Muscle layer of duodenum (tissue), 2 donors: Measurements from ENCODE around the gene FAM184A.
"Not testable (repeated sequence)": the region's sequence is repeated elsewhere in the genome, so short reads cannot be mapped to it uniquely, and the experiment has no call there.

Experiments used
- H3K27ac ChIP-seq: one replicate; pipeline ENCODE4 v1.7.0; 2013; ENCODE audit warnings: mild to moderate bottlenecking, low read length
- H3K27me3 ChIP-seq: one replicate; pipeline ENCODE4 v1.7.0; 2013; ENCODE audit warnings: low read depth, mild to moderate bottlenecking, control low read depth, low read length
- H3K36me3 ChIP-seq, 2 donors: one replicate each; pipeline ENCODE4 v1.7.0; 2013; ENCODE audit warnings: low read length in 2 of 2, control low read depth in 1 of 2, mild to moderate bottlenecking in 1 of 2; ENCODE audit not compliant: insufficient read depth in 2 of 2, control insufficient read depth in 1 of 2
- H3K4me1 ChIP-seq, 2 donors: one replicate each; pipeline ENCODE4 v1.7.0; 2013; ENCODE audit warnings: low read length in 2 of 2, mild to moderate bottlenecking in 2 of 2, control low read depth in 1 of 2, moderate library complexity in 1 of 2; ENCODE audit not compliant: insufficient read depth in 2 of 2, control insufficient read depth in 1 of 2
- H3K4me3 ChIP-seq, 2 donors: one replicate each; pipeline ENCODE4 v1.7.0; 2013; ENCODE audit warnings: low read length in 2 of 2, low read depth in 1 of 2, mild to moderate bottlenecking in 1 of 2
- H3K9me3 ChIP-seq, 2 donors: one replicate each; pipeline ENCODE4 v1.7.0; 2013; ENCODE audit warnings: low read length in 2 of 2, control low read depth in 1 of 2, mild to moderate bottlenecking in 1 of 2; ENCODE audit not compliant: control insufficient read depth in 1 of 2
- donor health status: healthy.

FAM184A gene, protein sequence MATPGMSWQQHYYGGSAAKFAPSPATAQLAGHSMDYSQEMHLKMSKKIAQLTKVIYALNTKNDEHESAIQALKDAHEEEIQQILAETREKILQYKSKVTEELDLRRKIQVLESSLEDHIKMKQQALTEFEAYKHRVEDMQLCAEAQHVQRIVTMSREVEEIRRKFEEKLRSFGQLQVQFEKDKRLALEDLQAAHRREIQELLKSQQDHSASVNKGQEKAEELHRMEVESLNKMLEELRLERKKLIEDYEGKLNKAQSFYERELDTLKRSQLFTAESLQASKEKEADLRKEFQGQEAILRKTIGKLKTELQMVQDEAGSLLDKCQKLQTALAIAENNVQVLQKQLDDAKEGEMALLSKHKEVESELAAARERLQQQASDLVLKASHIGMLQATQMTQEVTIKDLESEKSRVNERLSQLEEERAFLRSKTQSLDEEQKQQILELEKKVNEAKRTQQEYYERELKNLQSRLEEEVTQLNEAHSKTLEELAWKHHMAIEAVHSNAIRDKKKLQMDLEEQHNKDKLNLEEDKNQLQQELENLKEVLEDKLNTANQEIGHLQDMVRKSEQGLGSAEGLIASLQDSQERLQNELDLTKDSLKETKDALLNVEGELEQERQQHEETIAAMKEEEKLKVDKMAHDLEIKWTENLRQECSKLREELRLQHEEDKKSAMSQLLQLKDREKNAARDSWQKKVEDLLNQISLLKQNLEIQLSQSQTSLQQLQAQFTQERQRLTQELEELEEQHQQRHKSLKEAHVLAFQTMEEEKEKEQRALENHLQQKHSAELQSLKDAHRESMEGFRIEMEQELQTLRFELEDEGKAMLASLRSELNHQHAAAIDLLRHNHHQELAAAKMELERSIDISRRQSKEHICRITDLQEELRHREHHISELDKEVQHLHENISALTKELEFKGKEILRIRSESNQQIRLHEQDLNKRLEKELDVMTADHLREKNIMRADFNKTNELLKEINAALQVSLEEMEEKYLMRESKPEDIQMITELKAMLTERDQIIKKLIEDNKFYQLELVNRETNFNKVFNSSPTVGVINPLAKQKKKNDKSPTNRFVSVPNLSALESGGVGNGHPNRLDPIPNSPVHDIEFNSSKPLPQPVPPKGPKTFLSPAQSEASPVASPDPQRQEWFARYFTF

DNA sequence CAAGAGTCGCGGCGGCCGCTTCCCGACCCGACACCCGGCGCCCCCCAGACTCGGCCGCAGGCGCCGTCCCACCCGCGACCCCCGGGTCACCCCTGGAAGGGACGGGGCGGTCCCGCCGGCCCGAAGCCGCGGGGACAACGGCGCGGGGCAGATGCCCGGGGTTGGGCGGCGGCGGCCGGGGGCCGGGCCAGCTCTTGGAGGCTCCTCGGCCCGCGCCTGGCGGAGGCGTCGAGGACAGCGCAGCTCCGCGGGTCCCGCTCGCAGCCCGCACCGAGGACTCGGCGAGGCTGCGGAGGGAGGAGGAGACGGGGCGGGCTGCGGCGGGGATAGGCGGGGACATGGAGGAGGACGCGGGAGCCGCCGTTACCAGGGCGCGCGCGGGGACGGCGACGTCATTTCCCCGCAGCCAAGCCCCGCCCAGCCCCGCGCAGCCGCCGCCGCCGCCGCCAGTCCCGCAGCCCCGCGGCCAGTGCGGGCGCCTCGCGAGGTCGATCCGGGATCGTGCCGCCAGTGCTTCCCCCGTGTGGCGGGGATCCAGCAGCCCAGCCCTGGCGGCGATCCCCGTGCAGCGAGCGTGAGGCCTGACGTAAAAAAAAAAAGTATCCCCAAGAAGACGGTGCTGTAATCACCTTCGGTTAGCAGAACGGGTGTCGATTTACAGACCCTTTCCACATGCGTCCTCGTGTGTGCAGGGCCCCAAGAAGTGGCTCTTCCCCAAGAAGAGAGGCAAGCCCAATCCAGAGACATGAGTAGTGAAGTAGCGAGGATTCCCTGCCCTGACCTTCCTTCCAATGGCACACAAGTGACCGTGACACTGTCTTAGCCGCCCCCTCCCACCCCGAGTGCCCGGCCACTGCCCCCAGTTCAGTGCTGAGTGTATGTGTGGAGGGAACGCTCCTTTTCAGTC lies at the start of gene FAM184A:
Gene FAM184A, minus strand, starts transcription at position 289 of the 907 bp plus-strand sequence. CDS start 365 bp downstream, outside the sequence.
- no peaks in the 10 kb centered on the region for H3K9me3 ChIP-seq
- H3K27ac ChIP-seq: no peak within 1 kb of the TSS
- peaks cover 0 to 6% of the 10 kb centered on the region in 2 donors for H3K4me1 ChIP-seq
- no peaks in the 10 kb centered on the region for H3K36me3 ChIP-seq
- no peaks in the 10 kb centered on the region for H3K27me3 ChIP-seq
- H3K4me3 ChIP-seq: peak within 1 kb of the TSS; percentile 83 to 84

DNA sequence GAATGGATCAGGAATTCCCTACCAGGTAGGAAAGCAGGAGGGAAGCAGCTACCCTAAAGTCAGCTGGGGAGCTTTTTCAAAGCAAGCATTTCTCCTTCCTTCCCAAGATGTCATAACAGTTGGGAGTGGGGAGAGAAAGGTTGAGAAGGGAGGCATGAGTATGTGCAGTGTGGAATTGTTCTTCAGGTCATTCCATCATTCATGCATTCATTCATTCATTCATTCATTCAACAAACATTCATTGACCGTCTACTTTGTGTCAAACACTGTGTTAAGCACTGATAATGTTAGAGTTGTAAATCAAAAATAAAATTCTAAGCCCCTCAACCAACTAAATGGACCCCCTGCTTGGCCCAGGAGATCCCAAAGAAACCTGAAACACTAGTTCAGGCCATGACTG lies 49.2 kb upstream of the FAM184A start:
- no peak overlapping the region for H3K27ac ChIP-seq
- no peaks in the 10 kb centered on the region for H3K9me3 ChIP-seq
- H3K36me3 ChIP-seq: no peaks in the 10 kb centered on the region
- peaks cover 0 to 6% of the 10 kb centered on the region in 2 donors for H3K4me1 ChIP-seq
- no peaks in the 10 kb centered on the region for H3K27me3 ChIP-seq
- no peak overlapping the region for H3K4me3 ChIP-seq

DNA sequence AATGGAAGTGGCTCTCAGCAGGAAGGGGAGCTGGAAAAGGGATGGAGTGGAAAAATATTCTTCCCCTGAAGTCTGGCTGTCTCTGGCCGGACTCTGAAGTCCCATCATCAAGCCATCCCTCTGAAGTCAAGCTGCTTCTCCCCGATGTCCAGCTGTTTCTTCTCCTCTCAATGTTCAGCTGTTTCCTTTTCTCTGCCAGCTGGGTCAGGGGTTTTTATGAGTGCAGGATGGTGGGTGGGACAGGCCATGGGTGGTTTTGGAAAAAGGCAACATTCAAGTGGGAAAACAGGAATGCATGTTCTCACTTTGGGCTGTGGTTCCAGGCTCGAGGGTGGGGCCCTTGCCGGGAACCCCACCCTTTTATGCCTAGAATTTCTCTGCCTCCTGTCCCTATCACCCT lies 48.4 kb upstream of the FAM184A start:
- H3K9me3 ChIP-seq: no peaks in the 10 kb centered on the region
- no peaks in the 10 kb centered on the region for H3K36me3 ChIP-seq
- no peak overlapping the region for H3K4me3 ChIP-seq
- H3K27ac ChIP-seq: no peak overlapping the region
- H3K27me3 ChIP-seq: no peaks in the 10 kb centered on the region
- peaks cover 0 to 6% of the 10 kb centered on the region in 2 donors for H3K4me1 ChIP-seq

DNA sequence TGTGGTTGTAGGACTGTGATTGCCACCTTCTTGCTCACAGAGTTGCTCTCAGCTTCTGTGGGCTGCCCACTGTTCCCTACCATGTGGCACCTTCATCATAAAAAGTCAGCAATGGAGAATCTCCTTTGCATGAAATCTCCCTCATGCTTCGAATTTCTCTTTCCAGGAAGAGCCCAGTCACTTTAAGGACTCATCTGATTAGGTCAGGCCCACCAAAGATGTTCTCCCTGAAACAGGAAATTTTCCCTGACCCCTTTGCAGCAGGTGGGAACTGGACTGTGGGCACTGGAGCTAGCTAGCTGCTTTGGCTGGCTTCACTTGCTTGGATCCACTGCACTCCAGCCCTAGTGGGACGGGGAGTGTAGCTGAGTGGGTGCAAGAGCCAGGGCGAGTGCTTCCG lies 47.7 kb upstream of the FAM184A start:
- Histone ChIP-seq H3K4me3 (no peak overlapping the region), H3K9me3 (no peaks in the 10 kb centered on the region), H3K4me1 (peaks cover 0 to 6% of the 10 kb centered on the region in 2 donors), H3K27ac (no peak overlapping the region), H3K27me3 (no peaks in the 10 kb centered on the region), H3K36me3 (no peaks in the 10 kb centered on the region)

DNA sequence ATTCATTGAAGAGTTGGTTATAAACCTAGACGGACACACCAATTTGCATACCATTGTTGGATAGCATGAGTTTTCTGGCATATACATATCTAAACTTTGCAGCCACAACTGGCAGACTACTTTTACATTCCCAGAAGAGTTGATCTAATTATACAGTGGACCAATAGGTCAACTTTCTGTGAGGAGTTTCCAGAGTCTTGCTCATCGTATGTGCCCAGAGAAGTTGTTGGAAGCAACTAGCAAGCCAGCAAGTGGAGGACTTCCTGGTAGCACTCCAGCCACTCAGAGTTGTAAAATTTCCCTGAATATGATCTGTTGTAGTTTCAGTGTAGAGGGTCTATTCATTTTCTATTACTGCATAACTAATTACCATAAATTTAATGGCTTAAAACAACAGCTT lies 47.1 kb upstream of the FAM184A start:
- Histone ChIP-seq H3K4me1 (peaks cover 0 to 6% of the 10 kb centered on the region in 2 donors), H3K27ac (no peak overlapping the region), H3K4me3 (no peak overlapping the region), H3K9me3 (no peaks in the 10 kb centered on the region), H3K27me3 (no peaks in the 10 kb centered on the region), H3K36me3 (no peaks in the 10 kb centered on the region)

DNA sequence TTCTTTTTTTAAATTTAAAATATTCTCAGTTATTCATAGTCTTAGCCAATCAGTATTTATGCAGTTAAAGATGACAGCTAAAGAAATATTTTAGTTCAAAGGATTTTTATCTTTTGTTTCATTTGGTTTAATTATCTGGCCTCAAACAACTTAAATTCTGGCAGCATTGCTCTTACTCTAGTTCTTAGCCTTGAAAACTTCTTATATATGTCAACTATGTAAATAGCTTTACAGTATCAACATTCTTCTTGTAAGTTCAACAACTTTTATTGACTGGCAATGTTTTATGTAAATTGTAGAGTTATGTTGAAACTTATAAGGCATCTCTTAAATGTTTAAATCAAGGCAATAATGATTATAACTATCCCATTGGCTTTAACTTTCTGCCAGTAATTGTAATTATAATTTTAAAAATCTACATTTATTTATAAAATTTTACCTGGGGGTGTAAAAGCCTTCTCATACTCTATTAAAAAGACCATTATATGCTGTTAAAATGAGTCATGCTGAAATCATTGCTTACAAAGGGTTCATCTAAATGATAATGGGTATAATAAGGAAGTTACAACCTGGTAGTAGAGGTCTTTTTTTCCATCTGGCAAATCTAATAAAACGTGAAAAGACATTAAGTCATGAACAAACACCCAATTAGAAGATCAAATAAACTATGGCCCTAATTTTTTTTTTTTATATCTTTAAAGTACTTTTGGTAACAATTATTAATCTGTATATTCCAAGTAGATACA lies 45.8 kb upstream of the FAM184A start:
- no peaks in the 10 kb centered on the region for H3K36me3 ChIP-seq
- peaks cover 0 to 3% of the 10 kb centered on the region in 2 donors for H3K4me1 ChIP-seq
- H3K27ac ChIP-seq: no peak overlapping the region
- H3K9me3 ChIP-seq: no peaks in the 10 kb centered on the region
- no peaks in the 10 kb centered on the region for H3K27me3 ChIP-seq
- no peak overlapping the region for H3K4me3 ChIP-seq

DNA sequence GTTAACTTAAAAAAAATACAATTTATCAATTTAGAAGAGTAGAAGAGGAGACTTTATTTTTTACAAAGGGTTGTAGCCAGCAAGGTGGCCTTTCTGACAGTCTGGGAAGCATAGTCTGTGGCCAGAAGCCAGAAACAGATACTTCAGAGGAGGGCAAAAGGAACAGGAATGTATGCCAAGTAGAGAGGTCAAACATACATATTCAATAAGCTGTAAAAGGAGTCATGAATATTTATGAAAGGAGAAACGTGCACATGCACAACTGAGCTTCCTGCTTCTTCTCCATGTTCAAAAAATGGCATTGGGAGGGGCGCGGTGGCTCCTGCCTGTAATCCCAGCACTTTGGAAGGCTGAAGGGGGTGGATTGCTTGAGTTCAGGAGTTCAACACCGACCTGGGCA lies 43.9 kb upstream of the FAM184A start:
- no peaks in the 10 kb centered on the region for H3K4me1 ChIP-seq
- no peaks in the 10 kb centered on the region for H3K36me3 ChIP-seq
- H3K4me3 ChIP-seq: no peak overlapping the region
- no peak overlapping the region for H3K27ac ChIP-seq
- no peaks in the 10 kb centered on the region for H3K27me3 ChIP-seq
- H3K9me3 ChIP-seq: no peaks in the 10 kb centered on the region

DNA sequence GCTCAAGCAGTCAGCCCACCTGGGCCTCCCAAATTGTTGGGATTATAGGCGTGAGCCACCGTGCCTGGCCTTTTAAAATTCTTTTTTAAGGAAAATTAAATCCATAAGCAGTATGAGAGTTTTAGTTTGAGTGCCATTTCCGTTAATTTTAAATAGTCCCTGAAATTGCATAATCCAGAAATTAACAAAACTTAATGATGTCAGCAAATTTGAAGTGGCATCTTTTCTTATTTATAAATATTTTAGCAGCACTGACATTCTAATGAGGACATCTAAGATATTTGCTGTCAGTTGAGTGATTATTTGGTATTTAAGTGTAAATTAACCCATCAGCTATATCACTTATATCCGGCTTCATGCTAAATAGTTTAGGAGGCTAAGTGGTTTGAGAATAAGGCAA lies 42.9 kb upstream of the FAM184A start:
- Histone ChIP-seq H3K4me3 (no peak overlapping the region), H3K27ac (no peak overlapping the region), H3K36me3 (no peaks in the 10 kb centered on the region), H3K4me1 (no peaks in the 10 kb centered on the region), H3K9me3 (no peaks in the 10 kb centered on the region), H3K27me3 (no peaks in the 10 kb centered on the region)

DNA sequence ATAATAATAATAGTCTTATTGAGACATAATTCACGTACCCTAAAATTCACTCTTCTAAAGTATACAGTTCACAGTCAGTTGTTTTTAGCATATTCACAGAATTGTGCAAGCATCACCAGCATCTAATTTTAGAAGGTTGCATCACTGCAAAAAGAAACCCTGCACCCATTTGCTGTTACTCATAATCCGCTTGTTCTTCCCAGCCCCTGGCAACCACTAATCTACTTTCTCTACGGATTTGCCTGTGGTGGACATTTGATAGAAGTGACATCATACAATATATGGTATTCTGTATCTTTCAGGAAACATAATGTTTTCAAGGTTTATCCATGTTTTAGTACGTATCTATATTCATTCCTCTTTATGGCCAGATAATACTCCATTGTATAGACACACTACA lies 41.5 kb upstream of the FAM184A start:
- no peak overlapping the region for H3K4me3 ChIP-seq

DNA sequence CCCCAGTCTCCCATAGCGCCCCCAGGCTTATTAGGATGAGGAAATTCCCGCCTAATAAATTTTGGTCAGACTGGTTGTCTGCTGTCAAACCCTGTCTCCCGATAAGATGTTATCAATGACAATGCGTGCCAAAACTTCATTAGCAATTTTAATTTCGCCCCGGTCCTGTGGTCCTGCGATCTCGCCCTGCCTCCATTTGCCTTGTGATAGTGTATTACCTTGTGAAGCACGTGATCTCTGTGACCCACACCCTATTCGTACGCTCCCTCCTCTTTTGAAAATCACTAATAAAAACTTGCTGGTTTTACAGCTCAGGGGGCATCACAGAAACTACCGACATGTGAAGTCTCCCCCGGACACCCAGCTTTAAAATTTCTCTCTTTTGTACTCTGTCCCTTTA lies 40.6 kb upstream of the FAM184A start:
- H3K27ac ChIP-seq, H3K27me3 ChIP-seq, H3K9me3 ChIP-seq, H3K4me3 ChIP-seq, H3K36me3 ChIP-seq, H3K4me1 ChIP-seq: not testable (repeated sequence)

More for the DNA sequence above, 41.5 kb upstream of the FAM184A start:
- no peaks in the 10 kb centered on the region for H3K4me1 ChIP-seq
- no peaks in the 10 kb centered on the region for H3K36me3 ChIP-seq
- no peaks in the 10 kb centered on the region for H3K27me3 ChIP-seq
- H3K9me3 ChIP-seq: no peaks in the 10 kb centered on the region
- no peak overlapping the region for H3K27ac ChIP-seq
